T-helper 1 cell (primary cell): ENCODE results near the gene FLNB.

Source experiments
- DNase-seq, 5 donors: peaks; one replicate each; pipeline ENCODE4 v3.0.0-alpha.2; 2012 to 2020

The FLNB gene

GRCh38 chr3:58112185-58112535 lies 103.9 kb downstream of the FLNB start:
- DNase-seq = no peak

GRCh38 chr3:58115175-58115574 lies 107.0 kb downstream of the FLNB start:
- no peak for DNase-seq

GRCh38 chr3:58116161-58116955 lies 108.1 kb downstream of the FLNB start:
- peak in 4 of 5 donors; percentile 36 to 72 (median 45) for DNase-seq

GRCh38 chr3:58116985-58117384 lies 108.8 kb downstream of the FLNB start:
- no peak for DNase-seq

GRCh38 chr3:58117561-58118181 lies 109.4 kb downstream of the FLNB start:
- no peak for DNase-seq

- DNase-seq = no peak
These were observed 111.0 kb downstream of the FLNB start for GRCh38 chr3:58119186-58119585.

- no peak for DNase-seq
These were observed 112.0 kb downstream of the FLNB start for GRCh38 chr3:58120075-58120812.

- no peak for DNase-seq
These were observed 113.0 kb downstream of the FLNB start for GRCh38 chr3:58121183-58121582.

- no peak for DNase-seq
These were observed 114.9 kb downstream of the FLNB start for GRCh38 chr3:58122936-58123700.

- DNase-seq = no peak
These were observed 116.2 kb downstream of the FLNB start for GRCh38 chr3:58124387-58124786.

- no peak for DNase-seq
These were observed 121.0 kb downstream of the FLNB start for GRCh38 chr3:58129041-58129770.

- no peak for DNase-seq
These were observed 122.4 kb downstream of the FLNB start for GRCh38 chr3:58130591-58130990.

- no peak for DNase-seq
These were observed 123.0 kb downstream of the FLNB start for GRCh38 chr3:58131101-58131825.

- no peak for DNase-seq
These were observed 124.6 kb downstream of the FLNB start for GRCh38 chr3:58132850-58133249.

GRCh38 chr3:58134468-58134867 lies 126.2 kb downstream of the FLNB start:
- DNase-seq = no peak

- DNase-seq = no peak
These were observed 127.7 kb downstream of the FLNB start for GRCh38 chr3:58135712-58136543.

GRCh38 chr3:58137306-58137705 lies 129.1 kb downstream of the FLNB start:
- DNase-seq = no peak

- DNase-seq = no peak
These were observed 133.6 kb downstream of the FLNB start for GRCh38 chr3:58141766-58142345.

- DNase-seq = no peak
These were observed 135.3 kb downstream of the FLNB start for GRCh38 chr3:58143417-58144055.
